A204.1 (cell line): ENCODE data around the gene HNRNPA3.
"Not testable (repeated sequence)": the region's sequence is repeated elsewhere in the genome, so short reads cannot be mapped to it uniquely, and the experiment has no call there.

ENCODE experiments used
- FAIRE-seq: peaks from 2 replicates; lab custom pipeline; 2012; peaks lifted over from hg19 to GRCh38; lab: Jason Lieb, UNC

The HNRNPA3 gene

DNA sequence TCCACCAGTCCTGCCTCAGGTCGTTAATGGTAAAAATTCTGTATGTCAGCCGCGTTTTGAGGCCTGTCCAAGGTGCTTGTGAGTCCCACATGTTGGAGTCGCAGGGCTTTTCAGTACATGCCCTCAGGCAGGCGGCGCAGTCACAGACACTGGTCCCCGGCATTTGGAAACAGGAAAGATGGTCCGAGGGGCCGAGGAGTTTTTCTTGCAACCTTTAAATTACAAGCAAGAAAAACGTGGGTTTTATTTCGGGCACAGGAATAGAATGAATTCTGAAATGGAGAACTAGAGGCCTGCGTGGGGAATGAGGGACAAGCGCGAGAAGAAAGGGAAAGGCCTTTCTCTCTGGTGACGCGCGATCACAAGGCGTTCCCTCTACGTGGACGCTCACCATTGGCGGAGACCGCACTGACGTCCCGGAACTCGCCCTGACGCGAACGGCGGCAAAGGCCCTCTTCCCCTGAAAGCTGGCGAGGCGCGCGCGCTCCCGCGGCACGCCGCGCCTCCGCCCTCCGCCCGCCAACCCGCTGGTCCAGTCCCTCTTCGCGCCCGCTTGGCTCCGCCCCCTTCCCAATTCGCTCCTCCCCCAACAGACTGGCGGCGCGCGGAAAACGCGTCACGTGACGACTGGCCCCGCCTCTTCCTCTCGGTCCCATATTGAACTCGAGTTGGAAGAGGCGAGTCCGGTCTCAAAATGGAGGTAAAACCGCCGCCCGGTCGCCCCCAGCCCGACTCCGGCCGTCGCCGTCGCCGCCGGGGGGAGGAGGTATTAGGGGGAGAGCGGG lies at the start of gene HNRNPA3:
Gene HNRNPA3, plus strand, starts transcription at position 689 of the 785 bp plus-strand sequence. Its CDS starts 6 bp downstream, at position 695.
- peak; percentile 58 for FAIRE-seq

DNA sequence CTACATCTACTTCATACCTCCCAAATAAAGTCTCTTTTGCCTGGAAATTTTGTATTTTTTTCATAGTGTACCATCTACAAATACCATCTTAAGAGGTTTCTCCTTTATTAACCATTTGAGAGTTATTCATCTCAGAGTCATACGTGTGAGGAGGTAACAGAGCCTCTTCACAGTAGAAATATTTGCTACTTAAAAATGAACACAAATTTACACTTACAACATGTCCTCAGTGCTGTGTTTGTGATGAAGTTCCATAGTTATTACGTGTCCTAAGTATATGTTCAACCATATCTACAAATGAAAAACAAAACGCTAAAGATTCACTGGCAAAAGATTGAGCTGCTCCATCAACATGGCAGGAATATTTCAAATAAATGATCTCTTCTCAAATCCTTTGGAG lies 48.5 kb upstream of the HNRNPA3 start:
- no peak for FAIRE-seq

DNA sequence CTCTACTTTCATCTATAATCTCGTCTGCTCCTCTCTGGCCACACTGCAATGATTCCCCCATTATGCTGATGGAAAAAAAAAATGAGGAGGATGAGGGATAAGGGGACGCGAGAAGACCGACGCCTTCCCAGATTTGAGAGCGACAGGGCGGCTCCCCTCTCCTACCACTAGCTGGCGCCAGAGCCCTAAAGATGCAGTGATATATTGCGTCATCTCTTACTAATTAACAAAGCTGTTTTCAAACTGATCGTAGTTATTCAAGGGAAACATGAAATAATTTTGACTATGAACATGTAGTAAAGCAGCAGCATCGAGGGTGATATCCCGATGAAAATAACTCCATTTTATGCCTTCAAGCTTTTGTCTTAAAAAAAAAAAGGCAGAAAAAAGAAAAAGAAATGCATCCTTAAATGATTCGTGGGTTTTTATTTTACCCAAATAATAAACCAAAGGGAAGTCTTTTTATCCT lies 48.0 kb upstream of the HNRNPA3 start:
- peak; percentile 73 for FAIRE-seq

DNA sequence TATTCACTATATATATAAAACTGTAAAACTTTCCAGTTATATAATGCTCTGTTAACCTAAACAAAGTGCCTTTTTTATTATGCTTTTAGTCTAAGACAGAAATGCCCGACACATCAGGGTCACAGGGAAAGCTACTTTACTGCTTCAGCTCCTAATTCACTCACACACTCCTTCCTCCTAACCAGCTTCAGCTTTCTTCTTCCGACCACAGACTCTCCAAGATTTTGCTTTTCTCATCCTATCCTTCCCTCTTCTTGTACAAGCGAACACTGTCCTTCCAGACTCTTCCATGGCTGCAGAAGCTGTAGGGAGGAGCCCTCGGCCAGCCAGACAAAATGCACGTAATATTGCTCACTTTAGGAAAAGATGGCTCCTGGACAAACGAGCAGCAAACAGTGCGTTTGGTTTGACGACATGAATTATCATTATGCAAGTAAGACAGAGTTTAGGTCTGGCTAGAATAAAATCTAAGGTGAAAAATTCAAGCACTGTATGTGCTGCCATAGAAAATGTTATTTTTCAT lies 47.5 kb upstream of the HNRNPA3 start:
- FAIRE-seq: no peak

DNA sequence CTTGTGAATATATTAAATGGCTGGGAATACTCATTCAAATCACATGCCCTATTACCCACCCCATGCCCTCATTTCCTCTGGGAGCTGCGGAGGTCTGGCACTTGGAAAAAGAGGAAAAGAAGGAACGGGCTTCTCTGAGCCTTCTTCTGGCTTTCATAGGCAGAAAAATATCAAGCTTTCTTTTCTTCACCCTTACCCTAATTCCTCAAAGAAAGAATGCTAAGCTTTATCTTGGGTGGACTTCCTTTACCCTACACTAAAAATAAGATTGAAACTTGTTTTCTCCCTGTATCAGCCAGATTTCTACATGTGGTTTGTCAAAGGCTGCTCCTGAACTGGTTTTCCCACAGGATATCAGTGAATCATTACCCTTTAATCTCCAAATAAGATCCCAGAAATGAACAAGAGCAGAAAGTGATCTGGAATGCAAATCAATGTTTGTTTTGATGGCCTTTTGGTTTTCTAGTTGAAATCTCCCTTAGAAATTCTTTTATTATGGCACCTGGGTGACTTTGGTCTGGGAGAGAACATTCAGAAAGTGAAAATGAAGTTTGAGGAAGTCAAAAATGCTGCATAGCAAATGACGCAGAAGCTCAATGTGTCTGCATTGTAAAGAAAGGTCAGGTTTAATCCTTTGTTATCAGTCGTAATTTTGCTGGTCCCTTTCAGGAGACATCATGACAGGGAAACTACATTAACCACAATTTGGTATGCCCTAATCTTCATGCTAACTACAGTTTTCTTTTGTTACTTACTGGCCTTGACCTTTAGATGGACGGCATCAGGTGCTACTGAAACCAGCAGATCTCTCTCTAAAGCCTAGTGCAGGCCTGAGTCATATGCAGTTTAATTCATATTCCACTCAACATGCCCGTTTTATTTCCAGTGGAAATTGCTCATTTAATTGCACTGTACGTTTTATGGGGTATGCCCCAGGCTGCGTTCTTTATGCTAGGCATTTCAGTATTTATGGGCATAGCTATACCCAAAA lies 46.6 kb upstream of the HNRNPA3 start:
- no peak for FAIRE-seq

DNA sequence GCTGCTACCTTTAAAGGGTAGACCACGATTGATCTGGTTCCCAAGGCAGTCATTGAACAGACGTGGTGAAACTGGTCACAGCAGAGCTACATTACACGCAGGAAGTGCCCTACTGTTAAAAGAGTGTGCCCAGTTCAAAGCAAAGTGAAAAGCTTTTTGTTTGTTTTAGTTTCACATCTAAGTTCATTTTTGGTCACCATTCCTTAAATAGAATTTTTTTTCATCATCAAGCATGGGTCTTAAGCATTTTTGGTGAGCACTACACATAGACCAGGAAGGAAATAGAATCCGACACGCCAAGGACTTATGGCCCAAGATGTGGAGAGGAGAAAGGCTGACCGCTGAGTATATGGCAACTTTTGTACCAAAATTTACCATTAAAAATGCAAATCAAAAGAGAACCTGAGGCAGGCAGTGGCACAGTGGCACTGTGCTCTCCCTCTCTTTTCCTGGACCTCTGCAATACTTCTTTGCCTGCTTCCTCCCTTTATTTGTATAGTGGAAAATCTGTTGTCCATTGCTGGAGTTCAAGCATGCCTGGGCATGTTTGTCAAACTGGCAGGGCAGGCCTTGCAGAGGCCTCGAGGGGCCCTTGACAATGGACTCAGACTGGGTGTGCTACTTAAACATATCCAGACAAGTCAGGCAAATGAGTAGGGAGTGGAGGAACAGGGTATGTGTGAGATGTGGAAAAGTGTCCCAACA lies 42.6 kb upstream of the HNRNPA3 start:
- FAIRE-seq: no peak

DNA sequence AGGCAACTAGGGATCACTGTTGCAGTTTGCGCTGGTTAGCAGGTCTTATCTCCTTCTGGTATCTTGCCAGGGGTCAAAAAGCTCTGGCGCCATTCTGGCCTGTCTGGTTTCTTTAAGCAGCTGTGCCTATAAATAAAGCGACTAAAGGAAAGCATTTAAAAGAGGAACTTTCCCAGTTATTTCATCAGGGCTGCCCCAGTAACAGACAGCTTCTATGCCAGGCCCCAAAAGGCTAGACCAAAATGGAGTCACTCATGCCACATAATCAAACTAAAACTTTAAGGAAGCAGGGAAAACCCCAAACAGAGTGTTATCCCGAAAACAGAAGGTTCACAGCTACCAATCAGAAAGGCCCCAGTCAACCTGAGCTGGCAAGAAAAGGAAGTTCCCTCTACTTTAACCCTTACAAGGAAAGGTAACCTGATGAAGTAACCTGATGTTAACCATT lies 41.2 kb upstream of the HNRNPA3 start:
- FAIRE-seq: no peak

DNA sequence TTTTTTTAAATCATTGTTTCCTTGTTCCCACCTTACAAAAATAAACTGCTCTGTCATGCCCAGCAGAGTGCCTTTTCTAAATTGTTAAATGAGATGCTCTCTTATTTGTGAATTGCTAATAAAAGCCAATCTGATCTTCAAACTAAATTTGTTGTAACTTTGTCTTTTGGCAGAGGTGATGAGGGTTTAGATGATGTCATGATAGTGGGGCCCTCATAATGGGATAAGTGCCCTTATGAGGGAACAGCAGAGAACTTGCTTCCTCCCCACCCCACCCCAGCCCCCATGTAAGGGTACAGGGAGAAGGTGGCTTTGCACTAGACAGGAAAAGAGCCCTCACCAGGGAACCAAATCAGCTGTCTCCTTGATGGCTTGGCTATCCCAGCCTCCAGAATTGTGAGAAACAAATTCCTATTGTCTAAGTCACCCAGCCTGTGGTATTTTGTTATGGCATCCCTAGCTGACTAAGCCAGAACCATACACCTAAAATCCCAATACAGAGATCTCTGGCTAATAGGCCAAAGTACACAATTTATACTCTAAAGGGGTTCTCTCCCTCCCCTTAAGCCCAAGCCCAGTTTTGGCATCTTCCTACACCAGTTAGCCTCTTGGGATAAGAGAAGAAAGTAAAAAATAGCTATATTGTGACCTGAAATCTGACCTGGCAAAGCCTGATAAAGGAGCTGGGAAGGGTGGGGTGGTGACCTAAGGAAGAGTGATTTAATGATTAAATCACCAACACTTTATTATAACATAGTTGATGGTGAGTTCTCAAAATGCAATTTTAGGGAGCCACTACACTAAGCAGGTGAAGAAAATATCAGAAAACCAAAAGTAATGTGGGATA lies 40.3 kb upstream of the HNRNPA3 start:
- no peak for FAIRE-seq

DNA sequence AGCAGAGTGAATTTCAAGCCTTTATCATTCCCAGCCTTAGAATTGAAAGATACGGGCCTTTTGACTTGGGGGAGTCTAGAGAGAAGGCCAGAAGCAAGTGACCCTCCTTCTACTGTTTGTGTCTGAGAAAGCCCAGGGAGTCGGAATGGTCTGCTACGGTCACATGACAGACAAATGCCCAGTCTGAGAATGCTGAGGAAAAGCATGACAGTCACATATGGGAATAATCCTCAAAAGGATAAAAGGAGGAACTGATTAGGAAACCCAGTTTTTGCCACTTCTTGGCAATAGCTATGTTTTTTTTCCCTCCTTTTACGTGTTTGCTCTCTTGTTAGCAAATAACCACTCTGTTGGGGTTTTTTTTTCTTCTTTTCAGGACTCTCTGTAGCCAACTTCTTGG lies 38.1 kb upstream of the HNRNPA3 start:
- no peak for FAIRE-seq

DNA sequence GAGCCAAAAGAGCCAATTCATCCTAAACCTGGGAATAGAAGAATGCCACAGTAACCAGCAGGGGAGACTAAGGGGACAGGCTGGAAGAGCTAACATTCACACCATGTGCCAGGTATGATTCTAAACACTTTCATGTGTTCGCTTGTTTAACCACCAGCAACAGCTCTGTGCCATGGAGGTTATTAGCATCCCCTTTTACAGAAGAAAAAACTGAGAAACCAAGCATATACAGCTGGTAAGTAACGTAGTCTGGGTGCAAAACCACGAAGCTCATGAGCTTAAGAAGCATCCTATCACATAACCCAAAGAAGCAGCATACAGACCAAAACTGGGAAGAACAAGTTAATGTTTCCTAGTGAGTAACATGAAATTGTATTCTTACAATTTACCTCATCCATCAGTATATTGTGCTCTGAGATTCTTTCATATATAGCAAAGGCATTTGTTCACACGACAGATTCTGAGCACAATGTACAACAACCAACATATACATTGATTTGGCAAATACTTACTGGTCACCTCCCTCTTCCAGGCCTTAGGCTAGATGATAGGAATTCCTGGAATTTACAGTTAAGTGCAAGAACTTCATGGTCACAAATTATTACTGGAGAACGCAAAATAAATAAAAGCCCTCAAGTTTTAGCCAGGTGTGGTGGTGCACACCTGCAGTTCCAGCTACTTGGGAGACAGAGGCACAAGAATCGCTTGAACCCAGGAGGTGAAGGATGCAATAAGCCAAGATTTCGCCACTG lies 36.5 kb upstream of the HNRNPA3 start:
- no peak for FAIRE-seq

DNA sequence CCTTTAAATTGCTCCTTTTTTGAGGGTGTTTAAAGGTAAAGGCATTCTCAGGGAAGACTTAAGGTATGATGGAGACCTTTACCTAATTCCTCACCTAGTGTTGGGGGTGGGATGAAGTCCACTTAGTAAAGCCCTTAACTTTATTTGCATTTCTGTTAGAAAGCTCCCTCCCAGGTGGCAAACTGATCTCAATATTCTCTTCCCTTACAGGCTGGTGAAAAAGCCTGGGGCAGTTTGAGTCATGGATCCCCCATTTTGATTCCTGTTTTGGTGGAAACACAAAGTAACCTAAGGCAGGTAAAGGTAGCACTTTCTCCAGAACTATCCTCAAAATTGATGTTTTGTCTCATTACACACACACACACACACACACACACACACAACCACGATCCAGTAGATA lies 33.8 kb upstream of the HNRNPA3 start:
- FAIRE-seq: no peak

DNA sequence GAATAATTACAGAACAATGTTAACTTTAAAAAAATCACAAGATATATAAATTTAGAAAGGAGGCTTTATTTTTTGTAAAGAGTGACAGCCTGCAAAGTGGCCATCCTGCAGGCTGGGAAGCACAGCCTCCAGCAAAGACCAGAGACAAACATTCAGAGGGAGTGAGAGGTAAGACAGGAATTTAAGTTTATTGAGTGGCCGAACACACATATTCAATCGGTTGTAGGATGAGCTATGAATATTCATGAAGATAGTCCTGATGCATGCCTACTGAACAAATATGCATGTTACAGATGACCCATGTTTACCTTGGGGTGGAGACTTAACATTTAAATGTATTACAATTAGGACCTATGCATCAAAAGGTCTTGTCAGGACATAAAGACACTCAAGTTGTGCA lies 33.4 kb upstream of the HNRNPA3 start:
- FAIRE-seq: no peak

DNA sequence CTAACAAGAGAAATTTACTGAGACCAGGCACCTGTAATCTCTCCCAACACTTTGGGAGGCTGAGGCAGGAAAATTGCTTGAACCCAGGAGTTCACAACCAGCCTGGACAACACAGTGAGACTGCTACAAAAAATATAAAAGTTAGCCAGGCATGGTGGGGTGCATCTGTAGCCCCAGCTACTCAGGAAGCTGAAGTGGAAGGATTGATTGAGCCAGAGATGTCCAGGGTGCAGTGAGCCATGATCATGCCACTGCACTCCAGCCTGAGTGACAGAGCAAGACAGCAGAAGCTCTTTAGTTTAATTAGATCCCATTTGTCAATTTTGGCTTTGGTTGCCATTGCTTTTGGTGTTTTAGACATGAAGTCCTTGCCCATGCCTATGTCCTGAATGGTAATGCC lies 32.9 kb upstream of the HNRNPA3 start:
- not testable (repeated sequence) for FAIRE-seq

DNA sequence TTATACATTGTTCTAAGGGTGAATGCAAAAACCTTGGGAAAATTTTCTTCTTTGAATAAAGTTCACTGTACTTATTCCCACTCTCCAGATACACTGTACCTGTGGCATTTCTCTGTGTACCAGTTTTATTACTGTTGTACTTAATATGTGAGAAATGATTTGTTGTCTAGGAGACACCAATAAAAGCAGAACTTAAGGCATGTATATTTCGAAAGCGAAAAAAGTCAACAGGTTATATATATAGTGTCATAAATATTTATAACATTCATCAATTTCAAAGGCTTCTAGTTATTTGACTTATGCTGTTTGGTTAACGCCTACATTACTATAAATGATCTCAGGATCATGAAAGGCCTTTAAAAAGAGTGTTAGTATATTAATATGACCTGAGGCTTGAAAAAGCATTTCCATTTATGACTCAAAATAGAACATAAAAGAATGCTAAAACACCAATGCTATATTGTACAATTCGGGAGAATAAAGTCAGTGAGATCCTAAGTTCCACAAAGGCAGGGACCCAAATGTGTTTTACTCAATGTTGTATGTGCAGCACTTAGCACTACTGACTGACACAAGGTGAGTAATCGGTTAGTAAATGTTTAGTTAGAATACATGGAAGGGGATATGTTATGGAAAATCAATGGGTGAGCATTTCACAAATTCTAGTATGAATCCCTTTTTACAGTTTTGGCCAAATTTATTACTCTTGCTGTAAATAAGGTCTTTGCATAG lies 32.2 kb upstream of the HNRNPA3 start:
- no peak for FAIRE-seq

DNA sequence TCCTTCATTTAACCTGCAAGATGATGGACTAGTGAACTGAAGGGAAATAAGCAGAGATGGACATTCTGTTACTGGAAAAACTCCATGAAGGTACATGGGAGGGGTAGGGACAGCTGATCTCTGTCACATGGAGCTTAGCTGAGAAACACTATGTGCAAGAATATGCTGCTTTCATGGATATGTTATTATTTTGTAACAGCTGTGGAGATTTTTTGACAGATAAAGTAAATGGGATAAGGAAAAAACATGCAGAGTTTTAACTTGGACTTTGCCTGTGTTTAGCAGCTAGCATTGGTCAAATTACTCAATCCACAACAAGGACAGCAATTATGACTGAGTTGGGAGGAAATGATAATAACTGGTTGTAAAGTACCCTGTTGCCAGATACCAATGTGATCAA lies 28.7 kb upstream of the HNRNPA3 start:
- FAIRE-seq: no peak

DNA sequence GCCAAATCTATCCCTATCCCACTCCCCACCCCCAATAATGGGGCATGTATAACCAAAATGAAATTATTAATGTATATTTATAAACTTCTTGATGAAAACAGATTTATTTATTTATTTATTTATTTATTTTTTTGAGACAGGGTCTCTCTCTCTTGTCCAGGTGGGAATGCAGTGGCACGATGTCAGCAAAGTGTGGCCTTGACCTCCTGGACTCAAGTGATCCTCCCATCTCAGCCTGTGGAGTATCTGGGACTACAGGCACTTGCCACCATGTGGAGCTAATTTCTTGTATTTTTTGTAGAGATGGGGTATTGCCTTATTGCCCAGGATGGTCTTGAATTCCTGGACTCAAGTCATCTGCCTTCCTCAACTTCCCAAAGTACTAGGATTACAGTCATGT lies 28.0 kb upstream of the HNRNPA3 start:
- FAIRE-seq: no peak

DNA sequence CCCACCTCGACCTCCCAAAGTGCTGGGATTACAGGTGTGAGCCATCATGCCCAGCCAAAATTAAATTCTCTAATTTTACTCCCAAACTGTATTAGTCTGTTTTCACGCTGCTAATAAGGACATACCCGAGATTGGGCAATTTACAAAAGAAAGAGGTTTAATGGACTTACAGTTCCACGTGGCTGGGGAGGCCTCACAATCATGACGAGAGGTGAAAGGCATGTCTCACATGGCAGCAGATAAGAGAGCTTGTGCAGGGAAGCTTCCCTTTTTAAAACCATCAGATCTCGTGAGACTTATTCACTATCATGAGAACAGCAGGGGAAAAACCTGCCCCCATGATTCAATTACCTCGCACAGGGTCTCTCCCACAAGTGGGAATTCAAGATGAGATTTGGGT lies 26.6 kb upstream of the HNRNPA3 start:
- FAIRE-seq: not testable (repeated sequence)

DNA sequence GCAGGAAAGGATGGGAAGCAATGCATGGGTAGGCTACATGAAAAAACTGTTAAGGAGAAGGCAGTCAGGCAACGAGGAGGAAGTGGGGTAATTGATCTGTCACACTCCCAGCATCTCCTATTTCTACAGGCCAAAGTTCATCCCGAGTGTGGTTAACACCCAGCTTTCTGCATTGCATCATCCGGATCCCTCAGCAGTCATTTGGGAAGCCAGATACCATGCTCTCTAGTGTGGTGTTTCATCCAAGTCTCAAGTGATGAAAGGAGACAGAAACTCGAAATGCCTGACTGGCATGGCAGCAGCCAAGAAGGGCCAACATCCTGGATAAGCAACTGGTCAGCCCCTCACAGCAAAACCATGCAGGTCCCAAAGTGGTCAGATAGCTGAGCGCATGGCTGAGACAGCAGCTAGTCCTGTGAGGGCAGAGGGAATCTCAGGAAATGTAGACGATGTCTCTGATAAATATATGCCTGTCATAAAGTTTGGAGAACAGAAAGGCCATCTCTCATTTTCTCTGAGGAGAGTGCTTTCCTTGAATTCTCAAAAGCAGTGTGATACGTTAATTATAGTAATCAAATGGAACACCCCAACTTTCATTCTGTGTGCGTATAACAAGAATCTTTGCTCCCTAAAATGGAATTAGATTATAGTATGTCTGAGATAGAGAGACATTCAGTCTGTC lies 24.8 kb upstream of the HNRNPA3 start:
- no peak for FAIRE-seq
